DOHH2 (cell line): ENCODE results near the gene RPL5.

Experiments
- H3F3A ChIP-seq: fragments of 200-600 bp; sonication (generic), shearing (Covaris generic); 2 replicates; pipeline ENCODE4 v1.6.0; 2016; ENCODE audit warnings: antibody characterized with exemption, mild to moderate bottlenecking; ENCODE audit not compliant: control insufficient read depth, insufficient read depth
- H3K27ac ChIP-seq: fragments of 200-600 bp; sonication (generic); 2 replicates; pipeline ENCODE4 v1.5.1; 2014; ENCODE audit warnings: low read depth, mild to moderate bottlenecking, low read length, moderate library complexity
- H3K27me3 ChIP-seq: fragments of 200-600 bp; sonication (generic); 2 replicates; pipeline ENCODE4 v1.6.1; 2014; ENCODE audit warnings: mild to moderate bottlenecking, low read length, mixed read lengths; ENCODE audit not compliant: control insufficient read depth
- H3K36me3 ChIP-seq: fragments of 200-600 bp; sonication (generic); 2 replicates; pipeline ENCODE4 v1.6.1; 2014; ENCODE audit warnings: mild to moderate bottlenecking, low read length, moderate library complexity, mixed read lengths; ENCODE audit not compliant: control insufficient read depth
- H3K4me1 ChIP-seq: fragments of 200-600 bp; sonication (generic); 2 replicates; pipeline ENCODE4 v1.6.1; 2014; ENCODE audit warnings: mild to moderate bottlenecking, low read length, mixed read lengths; ENCODE audit not compliant: control insufficient read depth
- H3K4me2 ChIP-seq: fragments of 200-600 bp; sonication (generic); 2 replicates; pipeline ENCODE4 v1.6.0; 2014; ENCODE audit warnings: mild to moderate bottlenecking, low read length, moderate library complexity
- H3K4me3 ChIP-seq: fragments of 200-600 bp; sonication (generic); 2 replicates; pipeline ENCODE4 v1.5.1; 2014; ENCODE audit warnings: mild to moderate bottlenecking, low read length, mixed read lengths
- H3K79me2 ChIP-seq: fragments of 200-600 bp; sonication (generic); 2 replicates; pipeline ENCODE4 v1.6.1; 2014; ENCODE audit warnings: mild to moderate bottlenecking, low read length, mixed read lengths; ENCODE audit not compliant: control insufficient read depth
- H3K9me2 ChIP-seq: fragments of 200-600 bp; sonication (generic); replicated peaks from 2 replicates; pipeline ENCODE4 v1.6.1; 2014; ENCODE audit warnings: mild to moderate bottlenecking, low read length, mixed read lengths; ENCODE audit not compliant: control insufficient read depth
- H3K9me3 ChIP-seq: fragments of 200-600 bp; sonication (generic); 2 replicates; pipeline ENCODE4 v1.6.1; 2014; ENCODE audit warnings: antibody characterized with exemption, low read length, mixed read lengths; ENCODE audit not compliant: control insufficient read depth, insufficient read depth
- H4K20me1 ChIP-seq: fragments of 200-600 bp; sonication (generic); 2 replicates; pipeline ENCODE4 v1.6.0; 2014; ENCODE audit warnings: low read depth, mild to moderate bottlenecking, antibody characterized with exemption, low read length, moderate library complexity; ENCODE audit not compliant: control insufficient read depth, insufficient read depth
- EZH2phosphoT487 ChIP-seq: fragments of 200-600 bp; sonication (generic); IDR thresholded peaks from 2 replicates; pipeline ENCODE4 v1.6.1; 2017; ENCODE audit warnings: borderline replicate concordance, mild to moderate bottlenecking, antibody characterized with exemption, low read length, moderate library complexity, mixed read lengths
- TF ChIP-seq, protein P1 (sequence below): fragments of 200-600 bp; sonication (generic); IDR thresholded peaks from one replicate; pipeline ENCODE4 v1.5.1; 2014; ENCODE audit warnings: antibody characterized with exemption, mild to moderate bottlenecking, low read depth, low read length; ENCODE audit not compliant: poor library complexity, severe bottlenecking

Gene RPL5

DNA sequence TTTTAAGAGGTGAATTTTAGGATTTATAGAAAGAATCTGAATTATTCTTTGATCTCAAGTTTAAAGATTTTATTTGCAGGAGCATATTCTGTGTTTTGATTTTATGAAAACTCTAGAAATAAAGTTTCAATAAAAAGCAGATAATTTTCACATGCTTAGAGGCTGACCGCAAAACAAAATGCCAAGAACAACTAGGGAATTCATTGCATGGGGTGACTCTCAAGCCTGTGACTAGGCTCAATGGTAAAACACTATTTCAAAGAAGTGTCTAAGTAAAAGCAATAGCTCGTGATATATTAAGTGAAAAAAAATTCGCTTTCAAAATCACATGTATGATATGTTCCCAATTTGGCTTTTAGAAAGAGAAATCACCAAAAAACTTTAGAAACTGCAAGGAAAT is 49.6 kb downstream of the RPL5 start:
- H3K9me2 ChIP-seq = no peaks in the 10 kb centered on the region
- TF ChIP-seq, protein P1, sequence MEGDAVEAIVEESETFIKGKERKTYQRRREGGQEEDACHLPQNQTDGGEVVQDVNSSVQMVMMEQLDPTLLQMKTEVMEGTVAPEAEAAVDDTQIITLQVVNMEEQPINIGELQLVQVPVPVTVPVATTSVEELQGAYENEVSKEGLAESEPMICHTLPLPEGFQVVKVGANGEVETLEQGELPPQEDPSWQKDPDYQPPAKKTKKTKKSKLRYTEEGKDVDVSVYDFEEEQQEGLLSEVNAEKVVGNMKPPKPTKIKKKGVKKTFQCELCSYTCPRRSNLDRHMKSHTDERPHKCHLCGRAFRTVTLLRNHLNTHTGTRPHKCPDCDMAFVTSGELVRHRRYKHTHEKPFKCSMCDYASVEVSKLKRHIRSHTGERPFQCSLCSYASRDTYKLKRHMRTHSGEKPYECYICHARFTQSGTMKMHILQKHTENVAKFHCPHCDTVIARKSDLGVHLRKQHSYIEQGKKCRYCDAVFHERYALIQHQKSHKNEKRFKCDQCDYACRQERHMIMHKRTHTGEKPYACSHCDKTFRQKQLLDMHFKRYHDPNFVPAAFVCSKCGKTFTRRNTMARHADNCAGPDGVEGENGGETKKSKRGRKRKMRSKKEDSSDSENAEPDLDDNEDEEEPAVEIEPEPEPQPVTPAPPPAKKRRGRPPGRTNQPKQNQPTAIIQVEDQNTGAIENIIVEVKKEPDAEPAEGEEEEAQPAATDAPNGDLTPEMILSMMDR = no peak
- no peak for TF ChIP-seq EZH2phosphoT487
- peaks cover 50% of the 10 kb centered on the region for H3K79me2 ChIP-seq

DNA sequence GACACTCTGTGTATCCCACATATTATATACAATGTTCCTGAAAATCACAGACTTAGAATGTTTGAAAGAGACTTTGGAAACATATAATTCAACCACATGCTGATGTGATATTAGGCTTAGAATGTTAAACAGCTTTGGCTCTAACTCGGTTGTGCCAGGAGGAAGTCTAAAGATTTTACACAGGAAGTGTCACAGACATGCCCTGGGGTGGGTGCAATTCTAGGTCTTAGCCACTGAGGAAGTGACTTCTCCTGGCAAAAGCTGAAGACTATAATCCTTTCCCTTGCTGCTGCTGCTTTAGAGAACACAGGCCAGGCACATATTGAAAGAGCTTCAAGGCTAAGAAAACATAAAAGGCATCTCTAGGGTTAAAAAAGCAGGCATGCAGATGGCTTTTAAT is 51.0 kb downstream of the RPL5 start:
- Histone ChIP-seq H4K20me1 (no peaks in the 10 kb centered on the region), H3K27ac (no peak overlapping the region)

More for the DNA sequence above, 49.6 kb downstream of the RPL5 start:
- no peaks in the 10 kb centered on the region; the same call in 1 of the 2 replicates for H3K36me3 ChIP-seq
- H3K27ac ChIP-seq = no peak overlapping the region
- H3K27me3 ChIP-seq = no peaks in the 10 kb centered on the region
- H3K4me3 ChIP-seq = no peak overlapping the region
- peaks cover 6% of the 10 kb centered on the region; the same call in 1 of the 2 replicates for H3F3A ChIP-seq
- H3K4me1 ChIP-seq = peaks cover 29% of the 10 kb centered on the region
- H3K9me3 ChIP-seq = no peaks in the 10 kb centered on the region
- no peak overlapping the region for H3K4me2 ChIP-seq
- H4K20me1 ChIP-seq = no peaks in the 10 kb centered on the region

DNA sequence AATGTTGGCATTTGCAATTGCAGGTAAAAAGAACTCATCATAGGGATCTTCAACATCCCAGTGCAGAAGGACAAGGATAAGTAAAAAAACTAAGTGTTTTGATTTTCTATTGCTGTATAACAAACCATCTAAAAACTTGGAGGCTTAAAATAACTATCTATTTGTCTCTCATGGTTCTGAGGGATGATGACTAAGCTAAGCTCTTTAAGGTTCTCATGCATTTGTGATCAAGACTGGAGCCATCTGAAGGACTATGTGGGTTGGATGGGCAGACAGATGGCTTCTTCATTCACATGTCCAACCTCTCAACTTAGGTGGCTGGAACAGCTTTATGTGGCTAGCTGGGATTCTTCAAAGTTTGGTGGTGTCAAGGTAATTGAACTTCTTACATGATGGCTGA is 51.5 kb downstream of the RPL5 start:
- Histone ChIP-seq H3K4me1 (peaks cover 24% of the 10 kb centered on the region), H4K20me1 (no peaks in the 10 kb centered on the region), H3K79me2 (peaks cover 54% of the 10 kb centered on the region), H3K9me3 (no peaks in the 10 kb centered on the region), H3K4me2 (peak overlapping the region; percentile 23), H3K27ac (no peak overlapping the region), H3K9me2 (no peaks in the 10 kb centered on the region), H3K4me3 (no peak overlapping the region), H3F3A (0 out of 2 replicates have a peak, but pooled peaks cover 2% of the 10 kb centered on the region), H3K36me3 (no peaks in the 10 kb centered on the region), H3K27me3 (no peaks in the 10 kb centered on the region)
- TF ChIP-seq, protein P1 = no peak

More for the DNA sequence above, 51.0 kb downstream of the RPL5 start:
- Histone ChIP-seq H3K9me3 (no peaks in the 10 kb centered on the region), H3K79me2 (peaks cover 52% of the 10 kb centered on the region), H3K4me2 (peak overlapping the region; percentile 23), H3K27me3 (no peaks in the 10 kb centered on the region), H3K36me3 (no peaks in the 10 kb centered on the region), H3K4me1 (peaks cover 29% of the 10 kb centered on the region), H3F3A (peaks cover 6% of the 10 kb centered on the region; the same call in 1 of the 2 replicates), H3K9me2 (no peaks in the 10 kb centered on the region), H3K4me3 (no peak overlapping the region)
- TF ChIP-seq EZH2phosphoT487 = no peak
- TF ChIP-seq, protein P1 = no peak
